Transverse colon (tissue), 4 donors: ENCODE measurements around the gene HS3ST2. TPM values are rescaled to one million over a fixed set of nuclear protein-coding genes. Genes with fewer than 3 reads are reported as not detected.

ENCODE experiments used
- DNase-seq: peaks from one replicate; pipeline ENCODE4 v3.0.0-alpha.2; 2019
- H3K27ac ChIP-seq, 4 donors: fragments of 200-600 bp; sonication (generic); 2 replicates each; pipeline ENCODE4 v1.5.1; 2016 to 2018; ENCODE audit warnings: inconsistent platforms in 4 of 4
- H3K27me3 ChIP-seq: fragments of 200-600 bp; sonication (generic); 2 replicates; pipeline ENCODE4 v1.5.1; 2017; ENCODE audit warnings: inconsistent platforms
- H3K36me3 ChIP-seq, 4 donors: fragments of 200-600 bp; sonication (generic); 2 replicates each; pipeline ENCODE4 v1.5.1; 2017 to 2019; ENCODE audit warnings: inconsistent platforms in 4 of 4
- H3K4me1 ChIP-seq, 4 donors: fragments of 200-600 bp; sonication (generic); 2 replicates each; pipeline ENCODE4 v1.5.1; 2017 to 2020; ENCODE audit warnings: inconsistent platforms in 4 of 4
- H3K4me3 ChIP-seq, 4 donors: fragments of 200-600 bp; sonication (generic); 1 replicate in 1 of 4; 2 replicates in 3 of 4; pipeline versions ENCODE4 v1.5.1 to v1.6.1; 2017 to 2019; ENCODE audit warnings: inconsistent platforms in 4 of 4
- H3K9me3 ChIP-seq, 2 donors: fragments of 200-600 bp; sonication (generic); 2 replicates each; pipeline ENCODE4 v1.5.1; 2017 to 2019; ENCODE audit warnings: inconsistent platforms in 2 of 2
- CTCF ChIP-seq, 5 experiments: fragments of 200-600 bp in 3 of 5; fragments of 450-650 bp in 2 of 5; sonication (generic) in 3 of 5; IDR thresholded peaks; 1 replicate in 2 of 5; 2 replicates in 3 of 5; pipeline ENCODE4 v1.5.1; 2016 to 2017; ENCODE audit warnings: antibody characterized with exemption in 5 of 5, inconsistent platforms in 3 of 5, mild to moderate bottlenecking in 2 of 5, moderate library complexity in 1 of 5
- EP300 ChIP-seq: sonication (generic); formaldehyde crosslinking; IDR thresholded peaks from one replicate; pipeline ENCODE4 v1.6.1; 2017; ENCODE audit warnings: antibody characterized with exemption, low read depth
- POLR2A ChIP-seq: fragments of 450-650 bp; IDR thresholded peaks from one replicate; pipeline ENCODE4 v1.6.1; 2016; ENCODE audit warnings: antibody characterized with exemption, mild to moderate bottlenecking, moderate library complexity
- POLR2AphosphoS5 ChIP-seq, 3 donors: sonication (generic); formaldehyde crosslinking; IDR thresholded peaks; one replicate each; pipeline ENCODE4 v1.6.1; 2016; ENCODE audit warnings: antibody characterized with exemption in 3 of 3
- WGBS, 2 donors: methylation state at CpG; one replicate each; pipeline ENCODE4 v1.1.5; 2018; ENCODE audit warnings: low coverage in 1 of 2; 5-methylcytosine and 5-hydroxymethylcytosine counted together
- in situ Hi-C, 4 donors: fragments of 200-750 bp; cut with MboI; loops; one replicate each; pipeline versions ENCODE4 v1.15.0 to v1.15.1; 2017; ENCODE audit warnings: low sequenced_read_pairs in 3 of 4, low pct_ligation_motif_present in 1 of 4, low pct_unique_long_range_greater_than_20kb in 1 of 4
- intact Hi-C: fragments of 100-400 bp; cut with DNase I; formaldehyde crosslinking; loops from one replicate; pipeline ENCODE4 v1.15.1; 2023; ENCODE audit warnings: low total_unique reads
- total RNA-seq, 4 donors: library from RNA; depleted of rRNA; stranded (reverse); fragments of >200 nt; gene quantifications; one replicate each; pipeline ENCODE4 v1.1.0, GENCODE V29; 2016

HS3ST2 gene
- total RNA-seq, 4 donors from 2014 or later, result 0.32 to 4.5 (median 2.2) TPM

DNA sequence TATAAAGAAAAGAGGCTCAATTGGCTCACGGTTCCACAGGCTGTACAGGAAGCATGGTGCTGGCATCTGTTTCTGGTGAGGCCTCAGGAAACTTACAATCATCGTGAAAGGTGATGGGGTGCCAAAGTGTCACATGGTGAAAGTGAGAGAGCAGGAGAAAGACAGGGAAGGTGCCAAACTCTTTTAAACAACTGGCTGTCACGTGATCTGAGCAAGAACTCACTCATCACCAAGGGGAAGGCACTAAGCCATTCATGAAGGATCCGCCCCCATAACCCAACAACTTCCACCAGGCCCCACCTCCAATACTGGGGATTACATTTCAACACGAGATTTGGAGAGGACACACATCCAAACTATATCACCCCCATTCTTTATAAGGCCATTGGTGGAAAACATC lies 28.4 kb upstream of the HS3ST2 start:
- in situ Hi-C loops (no loop called here), intact Hi-C loops (no loop called here)
- 77 to 80% methylated on average over 3 to 5 of the region's 5 CpGs for WGBS, 2 donors
- TF ChIP-seq POLR2A (no peak), EP300 (no peak), POLR2AphosphoS5 (IDR thresholded peaks at IDR 0.05) (no peak), CTCF (IDR thresholded peaks at IDR 0.05) (no peak)
- H3K36me3 ChIP-seq, result no peaks in the 10 kb centered on the region
- no peak overlapping the region for H3K4me3 ChIP-seq
- H3K27me3 ChIP-seq, result no peaks in the 10 kb centered on the region
- no peak overlapping the region for H3K27ac ChIP-seq
- H3K9me3 ChIP-seq, result no peaks in the 10 kb centered on the region
- no peak for DNase-seq
- peaks cover 3 to 15% (median 12%) of the 10 kb centered on the region in 4 donors for H3K4me1 ChIP-seq

DNA sequence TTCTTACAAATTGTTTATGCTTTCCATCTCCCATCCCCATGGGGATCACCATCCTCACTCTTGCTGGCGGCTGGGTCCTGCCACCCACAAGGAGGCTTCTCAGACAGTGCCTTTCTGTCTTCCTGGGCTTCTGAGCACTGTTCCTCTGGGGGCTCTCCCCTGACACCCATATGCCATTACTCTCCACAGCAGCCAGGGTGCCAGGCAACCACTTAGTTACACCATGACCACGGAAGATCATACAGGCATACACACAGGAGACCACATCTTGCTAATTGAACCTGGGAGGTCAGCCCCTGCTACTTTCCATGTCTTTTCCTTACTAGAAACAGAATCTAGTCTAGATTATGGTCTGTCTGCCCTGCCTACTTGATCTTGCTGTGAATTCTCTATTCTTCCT lies 27.7 kb upstream of the HS3ST2 start:
- no peaks in the 10 kb centered on the region for H3K27me3 ChIP-seq
- H3K4me1 ChIP-seq, result peaks cover 3 to 15% (median 12%) of the 10 kb centered on the region in 4 donors
- no peaks in the 10 kb centered on the region for H3K9me3 ChIP-seq
- in situ Hi-C loops, result no loop called here
- H3K27ac ChIP-seq, result no peak overlapping the region
- intact Hi-C loops, result no loop called here
- 85% methylated on average over 2 of the region's 2 CpGs; no CpG with 5 or more reads in 1 of the 2 donors for WGBS, 2 donors
- no peak for DNase-seq
- H3K4me3 ChIP-seq, result no peak overlapping the region
- TF ChIP-seq POLR2AphosphoS5 (IDR thresholded peaks at IDR 0.05), result no peak
- TF ChIP-seq EP300, result no peak
- no peak for TF ChIP-seq POLR2A
- TF ChIP-seq CTCF (IDR thresholded peaks at IDR 0.05), result no peak
- no peaks in the 10 kb centered on the region for H3K36me3 ChIP-seq

DNA sequence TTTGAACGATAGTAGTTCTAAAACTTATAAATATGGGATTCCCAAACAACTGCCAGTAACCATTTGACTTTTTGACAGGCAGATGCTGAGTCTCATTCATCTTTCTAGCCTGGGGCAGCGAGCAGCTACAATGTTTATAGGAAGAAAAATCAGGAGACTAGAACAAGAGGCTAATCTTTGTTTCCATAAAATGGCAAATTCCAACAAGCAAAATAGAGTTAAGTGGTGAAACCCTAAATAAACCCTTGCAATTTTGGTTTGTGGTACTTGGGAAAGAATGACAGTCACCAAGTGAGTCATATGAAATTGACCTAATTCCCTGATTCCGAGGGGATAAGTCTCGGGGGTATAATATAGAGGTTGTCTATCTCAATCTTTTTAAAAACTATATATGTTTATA lies 27.3 kb upstream of the HS3ST2 start:
- TF ChIP-seq POLR2AphosphoS5 (IDR thresholded peaks at IDR 0.05), result no peak
- TF ChIP-seq EP300, result no peak
- TF ChIP-seq POLR2A, result no peak
- TF ChIP-seq CTCF (IDR thresholded peaks at IDR 0.05), result no peak
- intact Hi-C loops (no loop called here), in situ Hi-C loops (no loop called here)
- H3K4me1 ChIP-seq, result peaks cover 3 to 15% (median 12%) of the 10 kb centered on the region in 4 donors
- 75 to 76% methylated on average over 4 of the region's 4 CpGs for WGBS, 2 donors
- no peaks in the 10 kb centered on the region for H3K27me3 ChIP-seq
- no peak overlapping the region for H3K27ac ChIP-seq
- no peak overlapping the region for H3K4me3 ChIP-seq
- no peaks in the 10 kb centered on the region for H3K36me3 ChIP-seq
- DNase-seq, result no peak
- no peaks in the 10 kb centered on the region for H3K9me3 ChIP-seq

DNA sequence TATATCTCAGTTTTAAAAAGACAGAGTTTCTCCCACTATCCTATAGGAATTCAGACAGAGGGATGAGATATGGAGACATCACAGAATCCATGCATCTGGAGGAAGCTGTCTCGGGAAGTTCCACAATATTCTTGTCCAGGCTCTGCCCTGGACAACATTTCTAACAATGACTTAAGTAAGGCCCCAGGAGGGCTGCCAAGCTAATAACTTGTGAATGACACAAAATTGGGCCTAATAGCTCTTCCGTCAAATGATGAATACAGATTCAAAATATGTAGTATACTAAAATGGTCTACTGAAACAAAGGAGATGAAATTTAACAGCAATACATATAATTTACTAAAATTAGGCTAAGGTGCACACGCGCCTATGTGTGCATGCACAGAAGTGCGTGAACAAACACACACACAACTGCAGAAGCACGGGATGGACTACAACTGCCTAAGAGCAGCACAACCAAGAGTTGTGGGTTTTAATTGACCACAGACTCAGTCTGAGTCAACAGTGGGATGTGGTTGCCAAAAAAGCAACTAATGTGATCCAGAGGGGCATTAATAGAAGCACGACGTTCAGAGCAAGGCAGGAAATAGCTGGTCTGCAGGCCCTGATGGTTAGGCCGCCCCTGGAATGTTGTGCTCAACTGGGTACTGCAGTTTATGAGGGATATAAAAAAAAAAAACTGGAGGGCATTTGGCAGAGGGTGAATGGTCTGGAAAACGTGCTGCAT lies 26.3 kb upstream of the HS3ST2 start:
- Histone ChIP-seq H3K27ac (peak overlapping the region in 2 of 4 donors; percentile 15 to 31), H3K4me1 (peaks cover 3 to 15% (median 12%) of the 10 kb centered on the region in 4 donors), H3K36me3 (no peaks in the 10 kb centered on the region), H3K27me3 (no peaks in the 10 kb centered on the region), H3K4me3 (no peak overlapping the region), H3K9me3 (no peaks in the 10 kb centered on the region)
- in situ Hi-C loops (no loop called here), intact Hi-C loops (no loop called here)
- 33 to 46% methylated on average over 9 to 10 of the region's 10 CpGs for WGBS, 2 donors
- TF ChIP-seq POLR2AphosphoS5 (IDR thresholded peaks at IDR 0.05) (no peak), EP300 (no peak), CTCF (IDR thresholded peaks at IDR 0.05) (no peak), POLR2A (no peak)
- DNase-seq, result peak; percentile 9
